ENCODE results near the gene PDGFC. TPM values are rescaled to one million over a fixed set of nuclear protein-coding genes. Genes with fewer than 3 reads are reported as not detected.

Gene PDGFC
- polyA plus RNA-seq, 1 donor (not counting 4 experiments of a cell fraction or from before 2014, with no cell fraction given), result 29.7 TPM

- Histone ChIP-seq H3K4me1 (ENCODE audit: control insufficient read depth, extremely low read depth, insufficient read depth, low read length) (no peaks in the 10 kb centered on the region), H4K20me1 (ENCODE audit: control insufficient read depth, extremely low read depth, insufficient read depth, low read length) (no peaks in the 10 kb centered on the region)
Measured at GRCh38 chr4:156865451-156865850, 106.1 kb downstream of the PDGFC start.

GRCh38 chr4:156858071-156858470 lies 113.5 kb downstream of the PDGFC start:
- no peak overlapping the region for H3K27ac ChIP-seq (ENCODE audit: control insufficient read depth, insufficient read depth, low read length)
- no peak overlapping the region for H3K9ac ChIP-seq (ENCODE audit: control insufficient read depth, extremely low read depth, insufficient read depth, low read length)
- no peak overlapping the region for H3K4me2 ChIP-seq (ENCODE audit: control insufficient read depth, extremely low read depth, insufficient read depth, low read depth, low read length)
- no peaks in the 10 kb centered on the region for H3K27me3 ChIP-seq (ENCODE audit: control insufficient read depth, extremely low read depth, insufficient read depth, low read length)
- no peaks in the 10 kb centered on the region for H3K36me3 ChIP-seq (ENCODE audit: control insufficient read depth in 2 of 2, extremely low read depth in 1 of 2, insufficient read depth in 2 of 2, low read length in 2 of 2)
- H3K4me3 ChIP-seq (ENCODE audit: control insufficient read depth in 2 of 3, extremely low read depth in 1 of 3, insufficient read depth in 2 of 3, low read depth in 1 of 3, low read length in 3 of 3), result no peak overlapping the region
- H4K20me1 ChIP-seq (ENCODE audit: control insufficient read depth, extremely low read depth, insufficient read depth, low read length), result no peaks in the 10 kb centered on the region
- dilution Hi-C loops (cut with MboI; ENCODE audit: extremely low pct_ligation_motif_present, low sequenced_read_pairs), result no loop called here
- H3K9me1 ChIP-seq (ENCODE audit: control insufficient read depth, extremely low read depth, insufficient read depth, low read length), result no peaks in the 10 kb centered on the region
- H3K79me2 ChIP-seq (ENCODE audit: control insufficient read depth, insufficient read depth, low read length), result peaks cover 4% of the 10 kb centered on the region
- FAIRE-seq (no peak), DNase-seq (ENCODE audit: low read depth, low spot score) (no peak)
- no peak overlapping the region for H2AFZ ChIP-seq (ENCODE audit: control insufficient read depth, low read length)
- H3K4me1 ChIP-seq (ENCODE audit: control insufficient read depth, extremely low read depth, insufficient read depth, low read length), result no peaks in the 10 kb centered on the region
- no peak for TF ChIP-seq CTCF (optimal IDR thresholded peaks at IDR 0.05 in 1 of 3, IDR thresholded peaks at IDR 0.05 in 1 of 3, conservative IDR thresholded peaks at IDR 0.05 in 1 of 3; ENCODE audit: extremely low read depth in 1 of 3, insufficient read depth in 2 of 3, low read length in 3 of 3)
- no peaks in the 10 kb centered on the region for H3K9me3 ChIP-seq (ENCODE audit: control insufficient read depth, low read depth, low read length)

More at GRCh38 chr4:156865451-156865850, 106.1 kb downstream of the PDGFC start:
- peaks cover 0 to 3% of the 10 kb centered on the region in 2 experiments for H3K36me3 ChIP-seq (ENCODE audit: control insufficient read depth in 2 of 2, extremely low read depth in 1 of 2, insufficient read depth in 2 of 2, low read length in 2 of 2)
- H3K4me3 ChIP-seq (ENCODE audit: control insufficient read depth in 2 of 3, extremely low read depth in 1 of 3, insufficient read depth in 2 of 3, low read depth in 1 of 3, low read length in 3 of 3), result no peak overlapping the region
- no peak overlapping the region for H3K27ac ChIP-seq (ENCODE audit: control insufficient read depth, insufficient read depth, low read length)
- DNase-seq (ENCODE audit: low read depth, low spot score) (no peak), FAIRE-seq (no peak)
- dilution Hi-C loops (cut with MboI; ENCODE audit: extremely low pct_ligation_motif_present, low sequenced_read_pairs), result no loop called here
- TF ChIP-seq CTCF (optimal IDR thresholded peaks at IDR 0.05 in 1 of 3, IDR thresholded peaks at IDR 0.05 in 1 of 3, conservative IDR thresholded peaks at IDR 0.05 in 1 of 3; ENCODE audit: extremely low read depth in 1 of 3, insufficient read depth in 2 of 3, low read length in 3 of 3) (no peak), EZH2 (IDR thresholded peaks at IDR 0.05; ENCODE audit: low read length) (no peak)
- H2AFZ ChIP-seq (ENCODE audit: control insufficient read depth, low read length), result no peak overlapping the region
- H3K79me2 ChIP-seq (ENCODE audit: control insufficient read depth, insufficient read depth, low read length), result peaks cover 5% of the 10 kb centered on the region
- H3K9me3 ChIP-seq (ENCODE audit: control insufficient read depth, low read depth, low read length), result peaks cover 1% of the 10 kb centered on the region
- H3K9ac ChIP-seq (ENCODE audit: control insufficient read depth, extremely low read depth, insufficient read depth, low read length), result no peak overlapping the region
- no peak overlapping the region for H3K4me2 ChIP-seq (ENCODE audit: control insufficient read depth, extremely low read depth, insufficient read depth, low read depth, low read length)
- no peaks in the 10 kb centered on the region for H3K27me3 ChIP-seq (ENCODE audit: control insufficient read depth, extremely low read depth, insufficient read depth, low read length)
- no peaks in the 10 kb centered on the region for H3K9me1 ChIP-seq (ENCODE audit: control insufficient read depth, extremely low read depth, insufficient read depth, low read length)

Data from keratinocyte (primary cell).